Thyroid gland (tissue), 4 donors: ENCODE data around the gene ARHGEF1. TPM values are rescaled to one million over a fixed set of nuclear protein-coding genes. Genes with fewer than 3 reads are reported as not detected.
A peak's percentile ranks its signal among the peaks of the same experiment; 100 is the strongest.
"Not testable (repeated sequence)": the region's sequence is repeated elsewhere in the genome, so short reads cannot be mapped to it uniquely, and the experiment has no call there.

Experiments
- DNase-seq, 2 donors: peaks; one replicate each; pipeline ENCODE4 v3.0.0-alpha.2; 2019
- H3K27ac ChIP-seq, 3 donors: fragments of 200-600 bp; sonication (generic); 1 replicate in 2 of 3; 2 replicates in 1 of 3; pipeline ENCODE4 v1.5.1; 2016 to 2019; ENCODE audit warnings: mild to moderate bottlenecking in 1 of 3, moderate library complexity in 1 of 3
- H3K27me3 ChIP-seq: fragments of 200-600 bp; sonication (generic); one replicate; pipeline ENCODE4 v1.5.1; 2019
- H3K36me3 ChIP-seq, 2 donors: fragments of 200-600 bp; sonication (generic); one replicate each; pipeline ENCODE4 v1.5.1; 2016 to 2019
- H3K4me1 ChIP-seq, 2 donors: fragments of 200-600 bp; sonication (generic); one replicate each; pipeline ENCODE4 v1.5.1; 2017 to 2019
- H3K4me3 ChIP-seq, 3 donors: fragments of 200-600 bp; sonication (generic); replicated peaks in 1 of 3; 1 replicate in 2 of 3; 2 replicates in 1 of 3; pipeline ENCODE4 v1.5.1; 2016; ENCODE audit warnings: mild to moderate bottlenecking in 1 of 3
- H3K9me3 ChIP-seq: fragments of 200-600 bp; sonication (generic); one replicate; pipeline ENCODE4 v1.5.1; 2017
- CTCF ChIP-seq, 6 experiments: fragments of 200-600 bp in 3 of 6; fragments of 450-650 bp in 3 of 6; sonication (generic) in 3 of 6; IDR thresholded peaks; one replicate each; pipeline ENCODE4 v1.5.1; 2016 to 2019; ENCODE audit warnings: antibody characterized with exemption in 6 of 6, mild to moderate bottlenecking in 2 of 6, inconsistent platforms in 1 of 6, moderate library complexity in 1 of 6
- POLR2A ChIP-seq, 2 donors: fragments of 450-650 bp; IDR thresholded peaks; one replicate each; pipeline ENCODE4 v1.6.1; 2017; ENCODE audit warnings: antibody characterized with exemption in 2 of 2, mild to moderate bottlenecking in 2 of 2, moderate library complexity in 1 of 2
- WGBS, 2 donors: methylation state at CpG; one replicate each; pipeline ENCODE4 v1.1.5; 2017; 5-methylcytosine and 5-hydroxymethylcytosine counted together
- intact Hi-C: fragments of 100-400 bp; cut with DNase I; formaldehyde crosslinking; loops from one replicate; pipeline ENCODE4 v1.15.1; 2023
- total RNA-seq, 4 donors: library from RNA; depleted of rRNA; stranded (reverse); fragments of >200 nt; gene quantifications; one replicate each; pipeline ENCODE4 v1.2.3, GENCODE V29; 2016

ARHGEF1 gene
- total RNA-seq, 4 donors from 2014 or later: 34.5 to 52.6 (median 42.9) TPM

DNA sequence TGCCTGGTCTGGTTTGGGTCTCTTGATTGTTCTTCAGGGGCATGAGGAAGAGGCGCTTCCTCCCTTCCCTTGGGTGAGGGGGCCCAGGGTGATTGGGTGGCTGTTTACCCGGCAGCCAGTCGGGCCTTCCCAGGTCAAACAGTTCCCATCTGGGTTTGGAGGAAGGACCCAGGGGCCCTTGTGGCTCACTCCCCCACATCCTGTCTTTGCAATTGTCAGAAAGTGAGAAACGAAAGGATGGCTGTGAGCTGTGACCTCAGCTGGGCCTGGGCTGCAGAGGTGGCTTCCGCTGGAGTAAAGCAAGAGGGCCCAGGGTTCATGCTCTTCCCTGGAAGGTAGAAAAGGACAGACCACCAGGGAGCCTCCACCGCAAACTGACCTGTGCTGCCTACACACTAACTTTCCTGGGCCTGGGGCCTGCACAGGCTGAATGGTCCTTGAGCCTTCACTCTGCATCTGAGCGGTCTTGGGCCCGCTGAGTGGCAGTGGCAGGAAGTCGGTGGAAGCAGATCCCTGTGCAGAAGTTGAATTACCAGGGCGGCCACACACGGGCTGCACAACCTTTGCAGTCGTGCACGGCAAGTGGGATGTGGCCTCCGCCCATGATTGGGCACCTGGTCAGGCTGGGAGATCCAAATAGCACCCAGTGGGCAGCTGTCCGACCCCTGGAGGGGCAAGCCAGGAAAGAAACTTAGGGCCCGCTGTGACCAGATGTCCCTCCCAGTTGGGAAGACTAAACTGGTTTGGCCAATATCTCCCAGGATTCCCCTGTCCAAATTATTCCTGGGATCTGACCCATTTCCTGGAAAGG, 11.2 kb upstream of the ARHGEF1 start:
- H3K4me1 ChIP-seq: peaks cover 13 to 17% of the 10 kb centered on the region in 2 donors
- H3K27ac ChIP-seq: no peak overlapping the region
- WGBS, 2 donors: 81 to 86% methylated on average over 10 to 12 of the region's 16 CpGs
- TF ChIP-seq POLR2A (IDR thresholded peaks at IDR 0.05) (no peak), CTCF (IDR thresholded peaks at IDR 0.05) (no peak)
- H3K9me3 ChIP-seq: no peaks in the 10 kb centered on the region
- DNase-seq: no peak
- no peaks in the 10 kb centered on the region for H3K27me3 ChIP-seq
- no peak overlapping the region for H3K4me3 ChIP-seq
- intact Hi-C loops: no loop called here
- H3K36me3 ChIP-seq: peaks cover 30 to 32% of the 10 kb centered on the region in 2 donors

- Histone ChIP-seq H3K4me3 (no peak overlapping the region), H3K27me3 (no peaks in the 10 kb centered on the region), H3K4me1 (peaks cover 12 to 13% of the 10 kb centered on the region in 2 donors), H3K9me3 (no peaks in the 10 kb centered on the region), H3K27ac (no peak overlapping the region), H3K36me3 (peaks cover 30 to 32% of the 10 kb centered on the region in 2 donors)
- intact Hi-C loops: no loop called here
- TF ChIP-seq POLR2A (IDR thresholded peaks at IDR 0.05) (no peak), CTCF (IDR thresholded peaks at IDR 0.05) (no peak)
- 83 to 96% methylated on average over 9 to 11 of the region's 12 CpGs for WGBS, 2 donors
- DNase-seq: no peak
Observed at GRCh38 chr19:41872384-41872774, 10.6 kb upstream of the ARHGEF1 start.

GRCh38 chr19:41872775-41873647, 10.0 kb upstream of the ARHGEF1 start:
- WGBS, 2 donors: 47 to 54% methylated on average over 18 of the region's 18 CpGs
- Histone ChIP-seq H3K4me1 (peaks cover 5 to 7% of the 10 kb centered on the region in 2 donors), H3K27me3 (no peaks in the 10 kb centered on the region), H3K36me3 (peaks cover 30 to 32% of the 10 kb centered on the region in 2 donors), H3K9me3 (no peaks in the 10 kb centered on the region), H3K4me3 (no peak overlapping the region), H3K27ac (no peak overlapping the region)
- TF ChIP-seq POLR2A (IDR thresholded peaks at IDR 0.05) (no peak), CTCF (IDR thresholded peaks at IDR 0.05) (peak in 5 of 6 experiments; percentile 13 to 61 (median 52))
- intact Hi-C loops: no loop called here
- peak; percentile 57 to 75 for DNase-seq

- DNase-seq, H3K27me3 ChIP-seq, H3K9me3 ChIP-seq, H3K4me1 ChIP-seq, H3K4me3 ChIP-seq, H3K27ac ChIP-seq, intact Hi-C loops: not testable (repeated sequence)
- H3K36me3 ChIP-seq: peaks cover 10 to 12% of the 10 kb centered on the region in 2 donors
- WGBS, 2 donors: 80 to 89% methylated on average over 3 of the region's 3 CpGs
Observed at GRCh38 chr19:41875973-41876372, 7.0 kb upstream of the ARHGEF1 start.

- Histone ChIP-seq H3K27ac (no peak within 1 kb of the TSS), H3K4me1 (no peaks in the 10 kb centered on the region), H3K27me3 (no peaks in the 10 kb centered on the region), H3K36me3 (no peaks in the 10 kb centered on the region), H3K9me3 (no peaks in the 10 kb centered on the region), H3K4me3 (no peak within 1 kb of the TSS)
- no peak for DNase-seq
- WGBS, 2 donors: 67 to 68% methylated on average over 6 to 9 of the region's 9 CpGs
- intact Hi-C loops: no loop called here
- TF ChIP-seq POLR2A (IDR thresholded peaks at IDR 0.05) (no peak), CTCF (IDR thresholded peaks at IDR 0.05) (no peak)
Observed at GRCh38 chr19:41876847-41877832, 5.8 kb upstream of the ARHGEF1 start, which contains the start of gene CD79A. TSS of gene CD79A (plus strand) at chr19:41877279. CDS start at chr19:41877305, 26 bp downstream.
